Naive thymus-derived CD4-positive, alpha-beta T cell (primary cell): ENCODE data around the gene DPH6. TPM values are rescaled to one million over a fixed set of nuclear protein-coding genes. Genes with fewer than 3 reads are reported as not detected.

ENCODE experiments used
- microRNA-seq: library from miRNA; unstranded; fragments of <30 nt; microRNA quantifications from one replicate; pipeline ENCODE4 v1.2.0, GENCODE V29; 2022; ENCODE audit warnings: borderline microRNAs expressed
- polyA plus RNA-seq, 2 donors: library from polyadenylated mRNA; unstranded; fragments of 300-500 nt; fragmentation: Illumina TruSeq; gene quantifications; one replicate each; pipeline ENCODE4 v1.2.3, GENCODE V29; 2021
- total RNA-seq, 6 experiments: library from RNA in 5 of 6; stranded (reverse) in 5 of 6; gene quantifications; 1 replicate in 5 of 6; 2 replicates in 1 of 6; pipeline ENCODE4 v1.2.3 and lab custom pipeline; 2021 to 2026

DPH6 gene
- total and polyA plus RNA-seq, 7 experiments from 2014 or later, result 10.5 to 28.9 (median 14.8) TPM

Small RNAs within 50 kb of the gene (microRNA-seq; reads per million reads assigned to microRNA genes)
- 3.1 reads per million for gene MIR3942
